ENCODE measurements around the gene HDAC1.

The HDAC1 gene

DNA sequence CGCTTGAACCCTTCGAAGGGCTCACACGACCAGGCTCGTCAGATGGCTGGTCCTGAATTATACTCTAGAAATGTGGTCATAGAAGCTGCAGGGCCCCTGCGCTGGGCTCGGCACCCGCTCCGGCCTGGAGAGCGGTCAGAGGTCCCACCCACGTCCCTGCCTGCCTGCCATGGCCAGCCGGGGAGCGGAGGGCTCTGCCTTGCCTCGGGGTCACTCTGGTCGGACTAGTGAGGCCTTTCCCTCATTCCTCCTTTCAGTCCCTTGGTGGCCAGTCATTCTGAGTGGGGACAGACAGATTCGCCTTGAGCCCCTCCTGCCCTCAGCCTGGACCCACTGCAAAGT lies 44.7 kb downstream of the HDAC1 start:
- Histone ChIP-seq H2AFZ (ENCODE audit: low read depth, low read length) (no peak overlapping the region), H3K9ac (ENCODE audit: low read depth, low read length) (peak overlapping the region; percentile 2; the same call in 1 of the 2 replicates)

DNA sequence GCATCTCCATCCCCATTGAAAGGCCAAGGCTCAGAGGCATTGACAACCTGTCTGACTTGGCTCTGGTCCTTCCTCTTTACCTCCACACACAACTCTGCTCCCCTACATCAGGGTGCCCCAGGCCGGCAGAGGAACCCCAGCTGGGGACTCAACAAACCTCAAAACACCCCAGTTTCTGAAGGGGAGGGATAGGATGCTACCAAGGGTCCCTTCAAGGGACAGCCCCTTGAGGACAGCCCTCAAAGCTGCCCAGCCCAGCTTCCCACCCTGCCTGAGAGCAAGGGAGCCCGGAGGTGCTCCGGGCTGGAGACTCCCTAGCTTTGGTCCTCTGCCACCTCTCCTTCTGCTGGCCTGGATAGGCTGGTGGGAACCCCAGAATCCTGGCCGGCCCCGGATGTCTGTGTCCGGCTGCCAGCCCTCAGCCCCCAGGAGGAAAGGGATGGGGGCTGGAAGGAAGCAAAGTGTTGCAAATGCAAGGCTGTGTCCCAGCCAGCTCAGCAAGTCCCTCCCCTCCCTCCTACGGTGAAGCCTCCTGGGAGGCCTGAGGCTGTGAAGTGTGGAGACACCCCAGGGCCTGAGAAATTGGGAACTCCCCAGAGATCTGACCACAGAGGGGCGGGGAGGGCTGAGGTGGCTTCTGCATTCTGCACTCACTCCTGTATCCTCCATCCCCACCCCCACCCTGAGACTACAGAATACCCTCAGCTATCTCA lies 45.2 kb downstream of the HDAC1 start:
- DNase-seq: peak; percentile 72
- Histone ChIP-seq H3K9me3 (ENCODE audit: insufficient read depth, low read length, severe bottlenecking) (no peaks in the 10 kb centered on the region), H3K4me2 (ENCODE audit: insufficient read depth, low read length) (peak overlapping the region; percentile 94), H3K79me2 (ENCODE audit: insufficient read depth, low read length) (peaks cover 36% of the 10 kb centered on the region), H3K27me3 (ENCODE audit: insufficient read depth, low read length, poor library complexity) (no peaks in the 10 kb centered on the region), H4K20me1 (ENCODE audit: insufficient read depth, low read length) (peaks cover 46% of the 10 kb centered on the region), H3K4me3 (ENCODE audit: low read depth in 1 of 2, low read length in 2 of 2) (no peak overlapping the region), H3K27ac (ENCODE audit: low read length) (no peak overlapping the region), H3K9ac (ENCODE audit: low read depth, low read length) (no peak overlapping the region), H3K4me1 (ENCODE audit: insufficient read depth, low read length) (peaks cover 39% of the 10 kb centered on the region), H3K36me3 (ENCODE audit: insufficient read depth, low read length) (peaks cover 30% of the 10 kb centered on the region), H2AFZ (ENCODE audit: low read depth, low read length) (no peak overlapping the region)
- no peak for TF ChIP-seq EZH2 (IDR thresholded peaks at IDR 0.05; ENCODE audit: borderline replicate concordance, low read depth, low read length, severe bottlenecking)
- TF ChIP-seq, protein P1, sequence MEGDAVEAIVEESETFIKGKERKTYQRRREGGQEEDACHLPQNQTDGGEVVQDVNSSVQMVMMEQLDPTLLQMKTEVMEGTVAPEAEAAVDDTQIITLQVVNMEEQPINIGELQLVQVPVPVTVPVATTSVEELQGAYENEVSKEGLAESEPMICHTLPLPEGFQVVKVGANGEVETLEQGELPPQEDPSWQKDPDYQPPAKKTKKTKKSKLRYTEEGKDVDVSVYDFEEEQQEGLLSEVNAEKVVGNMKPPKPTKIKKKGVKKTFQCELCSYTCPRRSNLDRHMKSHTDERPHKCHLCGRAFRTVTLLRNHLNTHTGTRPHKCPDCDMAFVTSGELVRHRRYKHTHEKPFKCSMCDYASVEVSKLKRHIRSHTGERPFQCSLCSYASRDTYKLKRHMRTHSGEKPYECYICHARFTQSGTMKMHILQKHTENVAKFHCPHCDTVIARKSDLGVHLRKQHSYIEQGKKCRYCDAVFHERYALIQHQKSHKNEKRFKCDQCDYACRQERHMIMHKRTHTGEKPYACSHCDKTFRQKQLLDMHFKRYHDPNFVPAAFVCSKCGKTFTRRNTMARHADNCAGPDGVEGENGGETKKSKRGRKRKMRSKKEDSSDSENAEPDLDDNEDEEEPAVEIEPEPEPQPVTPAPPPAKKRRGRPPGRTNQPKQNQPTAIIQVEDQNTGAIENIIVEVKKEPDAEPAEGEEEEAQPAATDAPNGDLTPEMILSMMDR (IDR thresholded peaks at IDR 0.05; ENCODE audit: borderline replicate concordance, extremely low read depth, low read length, poor library complexity, severe bottlenecking): no peak
- peak; percentile 20 for ATAC-seq (ENCODE audit: insufficient read depth, low read depth)

More for the DNA sequence above, 44.7 kb downstream of the HDAC1 start:
- Histone ChIP-seq H4K20me1 (ENCODE audit: insufficient read depth, low read length) (peaks cover 50% of the 10 kb centered on the region), H3K4me2 (ENCODE audit: insufficient read depth, low read length) (peak overlapping the region; percentile 94), H3K4me1 (ENCODE audit: insufficient read depth, low read length) (peaks cover 39% of the 10 kb centered on the region), H3K79me2 (ENCODE audit: insufficient read depth, low read length) (peaks cover 40% of the 10 kb centered on the region), H3K27me3 (ENCODE audit: insufficient read depth, low read length, poor library complexity) (no peaks in the 10 kb centered on the region), H3K4me3 (ENCODE audit: low read depth in 1 of 2, low read length in 2 of 2) (peak overlapping the region in 1 of 2 experiments; percentile 18; a peak in 1 of 4 replicates), H3K27ac (ENCODE audit: low read length) (no peak overlapping the region), H3K36me3 (ENCODE audit: insufficient read depth, low read length) (peaks cover 35% of the 10 kb centered on the region), H3K9me3 (ENCODE audit: insufficient read depth, low read length, severe bottlenecking) (no peaks in the 10 kb centered on the region)
- TF ChIP-seq EZH2 (IDR thresholded peaks at IDR 0.05; ENCODE audit: borderline replicate concordance, low read depth, low read length, severe bottlenecking): no peak
- TF ChIP-seq, protein P1 (IDR thresholded peaks at IDR 0.05; ENCODE audit: borderline replicate concordance, extremely low read depth, low read length, poor library complexity, severe bottlenecking): no peak
- ATAC-seq (ENCODE audit: insufficient read depth, low read depth): no peak
- DNase-seq: no peak

- Histone ChIP-seq H4K20me1 (ENCODE audit: insufficient read depth, low read length) (peaks cover 40% of the 10 kb centered on the region), H3K27me3 (ENCODE audit: insufficient read depth, low read length, poor library complexity) (no peaks in the 10 kb centered on the region), H3K4me3 (ENCODE audit: low read depth in 1 of 2, low read length in 2 of 2) (no peak overlapping the region), H3K27ac (ENCODE audit: low read length) (no peak overlapping the region), H3K9me3 (ENCODE audit: insufficient read depth, low read length, severe bottlenecking) (no peaks in the 10 kb centered on the region), H3K36me3 (ENCODE audit: insufficient read depth, low read length) (peaks cover 20% of the 10 kb centered on the region), H2AFZ (ENCODE audit: low read depth, low read length) (no peak overlapping the region), H3K9ac (ENCODE audit: low read depth, low read length) (no peak overlapping the region), H3K4me2 (ENCODE audit: insufficient read depth, low read length) (no peak overlapping the region), H3K79me2 (ENCODE audit: insufficient read depth, low read length) (peaks cover 29% of the 10 kb centered on the region), H3K4me1 (ENCODE audit: insufficient read depth, low read length) (peaks cover 39% of the 10 kb centered on the region)
- no peak for DNase-seq
- ATAC-seq (ENCODE audit: insufficient read depth, low read depth): no peak
- TF ChIP-seq, protein P1 (IDR thresholded peaks at IDR 0.05; ENCODE audit: borderline replicate concordance, extremely low read depth, low read length, poor library complexity, severe bottlenecking): no peak
- no peak for TF ChIP-seq EZH2 (IDR thresholded peaks at IDR 0.05; ENCODE audit: borderline replicate concordance, low read depth, low read length, severe bottlenecking)
Observed at GRCh38 chr1:32337855-32338636, 46.2 kb downstream of the HDAC1 start.

Measured in DND-41 (cell line).